ENCODE measurements around the gene BMPR2.
"Not testable (repeated sequence)": the region's sequence is repeated elsewhere in the genome, so short reads cannot be mapped to it uniquely, and the experiment has no call there.

The BMPR2 gene

DNA sequence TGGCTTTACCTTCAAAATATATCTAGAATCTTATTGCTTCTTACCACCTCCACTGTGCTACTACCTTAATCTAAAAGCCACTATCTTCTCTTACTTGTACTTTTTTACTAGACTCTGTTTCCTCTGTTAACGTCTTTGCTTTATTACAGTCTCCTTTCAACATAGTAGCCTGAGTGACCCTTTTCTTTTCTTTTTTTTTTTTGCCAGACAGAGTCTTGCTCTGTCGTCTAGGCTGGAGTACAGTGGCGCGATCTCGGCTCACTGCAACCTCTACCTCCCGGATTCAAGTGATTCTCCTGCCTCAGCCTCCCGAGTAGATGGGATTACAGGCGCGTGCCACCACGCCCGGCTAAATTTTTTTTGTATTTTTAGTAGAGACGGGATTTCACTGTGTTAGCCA is 10.4 kb downstream of the BMPR2 start:
- DNase-seq, result not testable (repeated sequence)

DNA sequence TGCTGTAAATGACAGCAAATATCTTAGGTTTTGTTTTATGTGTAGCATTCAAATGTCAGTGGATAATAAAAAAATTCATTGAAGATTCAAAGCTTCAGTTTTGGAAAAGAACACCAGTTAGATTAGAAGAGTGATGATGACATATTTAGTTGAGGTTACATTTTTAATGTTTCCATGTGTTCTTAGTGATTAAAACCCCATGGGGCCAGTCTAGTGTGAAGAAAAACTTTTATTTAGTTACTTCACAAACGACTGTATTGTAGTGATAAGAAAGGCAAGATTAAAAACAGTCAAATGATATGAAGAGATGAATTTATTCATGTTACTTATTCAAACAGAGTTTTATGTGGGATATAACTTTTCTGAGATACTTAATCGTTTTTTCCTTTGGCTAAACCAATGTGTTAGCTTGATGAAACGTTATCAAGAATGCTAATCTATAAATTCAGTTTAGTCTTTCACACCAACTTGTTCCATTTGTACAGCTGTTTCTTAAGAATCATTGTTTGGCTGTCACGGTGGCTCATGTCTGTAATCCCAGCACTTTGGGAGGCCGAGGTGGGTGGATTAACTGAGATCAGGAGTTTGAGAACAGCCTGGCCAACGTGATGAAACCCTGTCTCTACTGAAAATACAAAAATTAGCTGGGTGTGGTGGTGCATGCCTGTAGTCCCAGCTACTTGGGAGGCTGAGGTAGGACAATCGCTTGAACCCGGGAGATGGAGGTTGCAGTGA is 11.6 kb downstream of the BMPR2 start:
- no peak for DNase-seq

GRCh38 chr2:202400941-202401340 is 24.8 kb downstream of the BMPR2 start:
- DNase-seq, result no peak

GRCh38 chr2:202405798-202406197 is 29.7 kb downstream of the BMPR2 start:
- DNase-seq, result no peak

- DNase-seq, result no peak
Observed at GRCh38 chr2:202406445-202406978, 30.4 kb downstream of the BMPR2 start.

DNA sequence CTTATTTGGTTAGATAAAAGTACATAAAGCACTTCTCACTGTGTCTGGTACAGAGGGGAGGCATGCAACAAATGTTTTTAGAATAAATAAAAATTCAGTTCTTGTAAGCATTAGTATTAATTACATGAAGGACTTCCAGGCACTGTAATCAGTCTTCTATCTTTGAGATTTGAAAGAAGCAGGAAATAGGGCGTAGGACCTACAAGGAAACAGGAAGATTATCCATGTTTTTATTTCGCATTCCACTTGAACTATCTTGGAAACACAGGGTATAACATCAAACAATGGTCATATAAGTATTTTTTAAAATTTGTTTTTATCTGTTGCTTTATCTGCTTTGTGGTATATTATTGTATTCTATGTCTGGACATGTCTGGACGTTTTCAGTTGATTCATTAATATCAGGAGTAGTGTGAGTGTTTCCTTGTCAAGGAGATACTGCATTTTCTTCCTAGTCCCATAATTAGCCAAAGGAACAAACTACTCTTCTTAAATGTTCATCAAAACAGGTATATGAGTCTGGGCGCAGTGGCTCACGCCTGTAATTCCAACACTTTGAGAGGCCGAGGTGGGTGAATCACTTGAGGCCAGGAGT is 32.5 kb downstream of the BMPR2 start:
- DNase-seq, result no peak

GRCh38 chr2:202410092-202410491 is 34.0 kb downstream of the BMPR2 start:
- no peak for DNase-seq

DNA sequence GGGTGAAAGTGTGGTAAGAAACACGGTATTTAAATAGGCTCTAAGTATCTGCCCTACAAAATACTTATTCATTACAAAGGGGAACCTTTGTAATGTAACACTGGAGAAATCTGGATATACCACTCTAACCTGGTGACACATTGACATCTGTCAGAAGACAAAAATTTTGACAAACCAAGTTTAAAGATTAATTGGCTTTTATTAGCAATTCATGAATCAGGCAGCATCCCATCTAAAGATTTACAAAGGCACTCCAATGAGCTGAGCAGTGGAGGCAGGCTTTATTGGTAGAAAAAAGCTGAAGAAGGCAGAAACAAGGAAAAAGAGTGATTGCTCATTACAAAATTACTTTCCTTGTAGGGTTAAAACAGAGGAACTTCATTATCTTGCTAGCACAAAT is 35.0 kb downstream of the BMPR2 start:
- no peak for DNase-seq

GRCh38 chr2:202418027-202418426 is 41.9 kb downstream of the BMPR2 start:
- DNase-seq, result no peak

GRCh38 chr2:202418511-202418910 is 42.4 kb downstream of the BMPR2 start:
- DNase-seq, result no peak

DNA sequence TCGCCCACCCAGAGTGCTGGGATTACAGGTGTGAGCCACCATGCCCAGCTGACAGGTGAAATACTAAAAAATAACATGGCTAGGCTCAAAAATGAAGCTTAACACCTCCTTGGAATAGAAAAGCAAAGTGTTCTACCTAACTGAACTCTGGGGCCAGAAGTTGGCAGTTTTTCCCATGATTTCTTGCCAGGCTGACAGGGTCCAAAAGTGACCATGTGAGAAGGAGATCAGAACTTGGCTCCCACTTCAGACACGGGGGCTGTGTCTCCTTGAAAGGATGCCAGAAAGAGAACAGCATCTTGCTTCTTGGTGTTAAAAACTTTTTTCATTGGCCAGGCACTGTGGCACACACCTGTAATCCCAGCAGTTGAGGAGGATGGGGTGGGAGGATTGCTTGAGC is 47.0 kb downstream of the BMPR2 start:
- no peak for DNase-seq

- DNase-seq, result no peak
Observed at GRCh38 chr2:202425036-202425435, 48.9 kb downstream of the BMPR2 start.

- no peak for DNase-seq
Observed at GRCh38 chr2:202426751-202427150, 50.6 kb downstream of the BMPR2 start.

DNA sequence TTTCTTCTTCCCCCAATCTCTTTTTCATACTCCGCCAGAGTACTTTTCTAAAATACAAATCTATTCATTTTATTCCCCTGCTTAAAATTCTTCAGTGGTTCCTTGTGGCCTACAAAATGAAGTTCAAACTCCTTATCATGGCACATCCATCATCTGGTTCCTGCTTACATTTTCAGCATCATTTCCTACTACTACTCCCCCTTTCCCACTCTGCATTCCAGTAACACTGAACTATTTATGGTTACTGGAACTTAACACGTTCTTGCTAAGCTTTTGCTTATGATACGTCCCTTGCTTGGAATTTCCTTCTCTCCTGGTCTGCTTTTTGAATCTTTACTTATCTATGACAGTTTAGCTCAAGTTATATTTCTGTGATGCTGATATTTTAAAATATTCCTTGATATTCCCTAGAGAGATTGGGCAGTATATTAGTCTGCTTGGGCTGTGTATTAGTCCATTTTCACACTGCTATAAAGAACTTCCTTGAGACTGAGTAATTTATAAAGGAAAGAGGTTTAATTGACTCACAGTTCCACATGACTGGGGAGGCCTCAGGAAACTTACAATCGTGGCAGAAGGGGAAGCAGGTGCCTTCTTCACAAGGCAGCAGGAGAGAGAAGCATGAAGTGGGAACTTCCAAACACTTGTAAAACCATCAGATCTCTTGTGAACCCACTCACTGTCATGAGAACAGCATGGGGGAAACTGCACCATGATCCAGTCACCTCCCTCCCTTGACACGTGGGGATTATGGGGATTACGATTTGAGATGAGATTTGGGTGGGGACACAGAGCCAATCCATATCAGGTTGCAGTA is 53.2 kb downstream of the BMPR2 start:
- no peak for DNase-seq

GRCh38 chr2:202432776-202433175 is 56.6 kb downstream of the BMPR2 start:
- no peak for DNase-seq

DNA sequence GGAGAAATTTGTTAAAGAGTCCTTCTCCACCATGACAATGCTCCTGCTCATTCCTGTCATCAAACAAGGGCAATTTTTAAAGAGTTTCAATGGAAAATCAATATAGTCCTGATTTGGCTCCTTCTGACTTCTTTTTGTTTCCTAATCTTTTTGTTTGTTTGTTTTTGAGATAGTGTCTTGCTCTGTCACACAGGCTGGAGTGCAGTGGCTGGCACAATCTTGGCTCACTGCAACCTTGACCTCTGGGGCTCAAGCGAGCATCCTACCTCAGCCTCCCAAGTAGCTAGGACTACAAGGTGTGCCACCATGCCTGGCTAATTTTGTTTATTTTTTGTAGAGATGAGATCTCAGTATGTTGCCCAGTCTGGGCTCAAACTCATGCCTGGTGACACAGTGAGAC is 58.3 kb downstream of the BMPR2 start:
- DNase-seq, result no peak

- DNase-seq, result no peak
Observed at GRCh38 chr2:202436626-202437025, 60.5 kb downstream of the BMPR2 start.

DNA sequence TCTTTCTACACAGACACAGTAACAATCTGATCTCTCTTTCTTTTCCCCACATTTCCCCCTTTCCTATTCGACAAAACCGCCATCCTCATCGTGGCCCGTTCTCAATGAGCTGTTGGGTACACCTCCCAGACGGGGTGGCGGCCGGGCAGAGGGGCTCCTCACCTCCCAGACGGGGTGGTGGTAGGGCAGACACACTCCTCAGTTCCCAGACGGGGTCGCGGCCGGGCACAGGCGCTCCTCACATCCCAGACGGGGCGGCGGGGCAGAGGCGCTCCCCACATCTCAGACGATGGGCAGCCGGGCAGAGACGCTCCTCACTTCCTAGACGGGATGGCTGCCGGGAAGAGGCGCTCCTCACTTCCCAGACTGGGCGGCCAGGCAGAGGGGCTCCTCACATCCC is 64.0 kb downstream of the BMPR2 start:
- DNase-seq, result not testable (repeated sequence)

GRCh38 chr2:202442882-202443281 is 66.8 kb downstream of the BMPR2 start:
- no peak for DNase-seq

DNA sequence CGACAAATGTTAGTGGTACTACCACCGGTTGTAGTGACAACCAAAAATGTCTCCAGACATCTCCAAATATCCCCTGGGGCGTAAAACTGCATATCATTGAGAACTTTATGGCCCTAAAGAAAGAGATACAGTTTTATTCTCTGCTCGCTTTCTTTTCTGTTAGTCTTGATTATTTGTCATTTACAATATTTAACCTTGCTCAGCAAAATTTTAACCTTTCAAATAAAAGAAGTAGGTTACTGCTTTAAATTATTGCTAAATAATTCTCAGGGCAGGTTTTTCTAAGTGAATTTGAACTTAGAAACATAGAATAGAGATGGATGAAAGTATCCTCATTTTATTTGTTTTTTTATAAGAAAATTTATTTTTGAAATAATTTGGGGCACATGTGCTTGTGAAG is 67.9 kb downstream of the BMPR2 start:
- DNase-seq, result no peak

GRCh38 chr2:202449344-202449743 is 73.2 kb downstream of the BMPR2 start:
- no peak for DNase-seq

GRCh38 chr2:202450785-202451184 is 74.7 kb downstream of the BMPR2 start:
- DNase-seq, result no peak

GRCh38 chr2:202452744-202453143 is 76.6 kb downstream of the BMPR2 start:
- DNase-seq, result no peak

DNA sequence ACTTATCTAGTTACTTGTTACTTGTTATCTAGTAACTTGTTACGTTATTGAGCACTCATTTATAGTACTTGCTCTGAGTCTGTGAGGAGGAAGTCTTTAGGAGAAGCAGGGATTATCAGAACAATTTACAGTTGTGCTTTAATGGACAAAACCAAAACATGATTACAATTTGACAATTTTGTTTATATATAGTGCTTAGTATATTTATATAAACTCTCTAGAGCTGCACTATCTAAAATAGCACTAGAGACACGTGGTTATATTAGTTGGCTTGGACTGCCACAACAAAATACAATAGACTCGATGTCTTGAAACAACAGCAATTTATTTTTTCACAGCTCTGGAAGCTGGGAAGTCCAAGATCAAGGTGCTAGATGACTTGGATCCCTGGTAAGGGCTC is 78.4 kb downstream of the BMPR2 start:
- DNase-seq, result no peak

Measured in activated CD8-positive, alpha-beta memory T cell treated with anti-CD3 and anti-CD28 coated beads for 24 hours (primary cell).